WTC11 (cell line): ENCODE results near the gene SREBF1.

Experiments
- CREB1 ChIP-seq: sonication (generic); formaldehyde crosslinking; IDR thresholded peaks from 2 replicates; pipeline ENCODE4 v1.8.0; 2023; ENCODE audit warnings: mild to moderate bottlenecking, missing genetic modification reagents
- E2F5 ChIP-seq: sonication (generic); formaldehyde crosslinking; IDR thresholded peaks from 2 replicates; pipeline ENCODE4 v1.8.1; 2022; ENCODE audit warnings: mild to moderate bottlenecking, moderate library complexity, missing genetic modification reagents
- ELF4 ChIP-seq: sonication (generic); formaldehyde crosslinking; IDR thresholded peaks from 2 replicates; pipeline ENCODE4 v1.8.1; 2022; ENCODE audit warnings: low read depth, mild to moderate bottlenecking, moderate library complexity, missing genetic modification reagents
- GRHL2 ChIP-seq: fragments of 250-450 bp; sonication (Bioruptor Pico); IDR thresholded peaks from 2 replicates; pipeline ENCODE4 v1.8.0; 2022; ENCODE audit warnings: mild to moderate bottlenecking, moderate library complexity; ENCODE audit not compliant: insufficient replicate concordance, severe bottlenecking
- IRF2 ChIP-seq: sonication (generic); formaldehyde crosslinking; IDR thresholded peaks from 2 replicates; pipeline ENCODE4 v1.8.0; 2022; ENCODE audit warnings: low read depth, missing genetic modification reagents, borderline replicate concordance
- RELA ChIP-seq: sonication (generic); formaldehyde crosslinking; IDR thresholded peaks from 2 replicates; pipeline ENCODE4 v1.8.1; 2022; ENCODE audit warnings: missing genetic modification reagents, mild to moderate bottlenecking, borderline replicate concordance
- SMAD3 ChIP-seq: sonication (generic); formaldehyde crosslinking; IDR thresholded peaks from 2 replicates; pipeline ENCODE4 v1.8.0; 2022; ENCODE audit warnings: missing genetic modification reagents, mild to moderate bottlenecking, borderline replicate concordance
- USF2 ChIP-seq: sonication (generic); formaldehyde crosslinking; IDR thresholded peaks from 2 replicates; pipeline ENCODE4 v1.8.1; 2023; ENCODE audit warnings: mild to moderate bottlenecking, missing genetic modification reagents, moderate library complexity
- ZBTB43 ChIP-seq: sonication (generic); formaldehyde crosslinking; IDR thresholded peaks from 2 replicates; pipeline ENCODE4 v1.8.1; 2023; ENCODE audit warnings: mild to moderate bottlenecking, missing genetic modification reagents
- ZNF232 ChIP-seq: sonication (generic); formaldehyde crosslinking; IDR thresholded peaks from 2 replicates; pipeline ENCODE4 v1.8.0; 2022; ENCODE audit warnings: mild to moderate bottlenecking, missing genetic modification reagents
- ZNF263 ChIP-seq: sonication (generic); formaldehyde crosslinking; IDR thresholded peaks from 2 replicates; pipeline ENCODE4 v1.8.1; 2022; ENCODE audit warnings: low read depth, mild to moderate bottlenecking, moderate library complexity, missing genetic modification reagents
- TF ChIP-seq, protein P1 (sequence below): fragments of 250-450 bp; sonication (Bioruptor Pico); IDR thresholded peaks from 2 replicates; pipeline ENCODE4 v2.1.2; 2022; ENCODE audit warnings: mild to moderate bottlenecking, moderate library complexity
- TF ChIP-seq, protein P2 (sequence below): sonication (generic); formaldehyde crosslinking; IDR thresholded peaks from 2 replicates; pipeline ENCODE4 v1.8.1; 2023; ENCODE audit warnings: mild to moderate bottlenecking, moderate library complexity, missing genetic modification reagents
- TF ChIP-seq, protein P3 (sequence below): fragments of 200-600 bp; IDR thresholded peaks from 2 replicates; pipeline ENCODE4 v1.8.0; 2022; ENCODE audit warnings: antibody characterized with exemption

DNA sequence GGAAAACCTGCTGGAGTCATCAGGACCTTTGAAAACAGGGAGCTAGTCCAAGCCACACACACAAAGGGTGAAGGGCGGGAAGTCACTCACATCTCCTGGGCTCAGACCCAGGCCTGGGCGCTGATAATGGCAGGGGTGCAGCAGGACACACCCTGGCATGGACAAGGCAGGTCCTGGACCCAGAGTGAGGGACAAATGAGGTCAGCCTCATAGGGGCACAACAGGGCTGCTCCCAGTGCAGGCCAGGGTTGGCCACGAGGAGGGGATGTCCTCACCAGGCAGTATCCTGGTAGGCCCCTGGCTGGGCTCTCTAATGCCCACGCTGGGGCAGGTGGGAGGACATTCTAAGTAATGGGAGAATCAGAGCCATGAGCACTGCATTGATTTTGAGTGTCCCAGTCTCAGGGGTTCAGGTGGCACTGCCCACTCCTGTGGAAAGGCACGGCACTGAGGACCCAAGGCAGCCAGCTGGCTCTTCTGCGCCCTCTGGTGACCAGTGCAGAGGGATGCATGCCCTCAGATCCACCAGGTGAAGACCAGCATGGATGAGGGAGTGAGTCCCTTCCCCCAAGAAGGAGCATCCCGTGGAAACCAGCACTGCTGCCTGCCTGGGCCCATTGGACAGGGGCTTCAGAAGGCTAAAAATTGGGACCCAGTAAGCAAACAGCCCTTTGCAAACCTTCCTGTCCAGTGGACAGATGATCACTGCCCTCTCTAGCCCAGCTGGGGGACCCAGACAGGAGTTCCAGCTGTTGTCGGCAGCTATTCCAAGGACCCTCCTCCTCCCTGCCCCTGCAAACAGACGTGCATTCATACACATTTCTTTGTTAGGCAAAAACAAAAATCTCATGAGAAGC, 23.4 kb upstream of the SREBF1 start:
- TF ChIP-seq E2F5, result no peak
- TF ChIP-seq, protein P1, sequence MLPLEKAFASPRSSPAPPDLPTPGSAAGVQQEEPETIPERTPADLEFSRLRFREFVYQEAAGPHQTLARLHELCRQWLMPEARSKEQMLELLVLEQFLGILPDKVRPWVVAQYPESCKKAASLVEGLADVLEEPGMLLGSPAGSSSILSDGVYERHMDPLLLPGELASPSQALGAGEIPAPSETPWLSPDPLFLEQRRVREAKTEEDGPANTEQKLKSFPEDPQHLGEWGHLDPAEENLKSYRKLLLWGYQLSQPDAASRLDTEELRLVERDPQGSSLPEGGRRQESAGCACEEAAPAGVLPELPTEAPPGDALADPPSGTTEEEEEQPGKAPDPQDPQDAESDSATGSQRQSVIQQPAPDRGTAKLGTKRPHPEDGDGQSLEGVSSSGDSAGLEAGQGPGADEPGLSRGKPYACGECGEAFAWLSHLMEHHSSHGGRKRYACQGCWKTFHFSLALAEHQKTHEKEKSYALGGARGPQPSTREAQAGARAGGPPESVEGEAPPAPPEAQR (CRISPR knock-in tag), result no peak
- TF ChIP-seq, protein P2, sequence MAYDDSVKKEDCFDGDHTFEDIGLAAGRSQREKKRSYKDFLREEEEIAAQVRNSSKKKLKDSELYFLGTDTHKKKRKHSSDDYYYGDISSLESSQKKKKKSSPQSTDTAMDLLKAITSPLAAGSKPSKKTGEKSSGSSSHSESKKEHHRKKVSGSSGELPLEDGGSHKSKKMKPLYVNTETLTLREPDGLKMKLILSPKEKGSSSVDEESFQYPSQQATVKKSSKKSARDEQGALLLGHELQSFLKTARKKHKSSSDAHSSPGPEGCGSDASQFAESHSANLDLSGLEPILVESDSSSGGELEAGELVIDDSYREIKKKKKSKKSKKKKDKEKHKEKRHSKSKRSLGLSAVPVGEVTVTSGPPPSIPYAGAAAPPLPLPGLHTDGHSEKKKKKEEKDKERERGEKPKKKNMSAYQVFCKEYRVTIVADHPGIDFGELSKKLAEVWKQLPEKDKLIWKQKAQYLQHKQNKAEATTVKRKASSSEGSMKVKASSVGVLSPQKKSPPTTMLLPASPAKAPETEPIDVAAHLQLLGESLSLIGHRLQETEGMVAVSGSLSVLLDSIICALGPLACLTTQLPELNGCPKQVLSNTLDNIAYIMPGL (CRISPR knock-in tag), result peak; percentile 35; the same call in 1 of the 2 replicates
- TF ChIP-seq ELF4 (CRISPR knock-in tag), result no peak
- TF ChIP-seq, protein P3, sequence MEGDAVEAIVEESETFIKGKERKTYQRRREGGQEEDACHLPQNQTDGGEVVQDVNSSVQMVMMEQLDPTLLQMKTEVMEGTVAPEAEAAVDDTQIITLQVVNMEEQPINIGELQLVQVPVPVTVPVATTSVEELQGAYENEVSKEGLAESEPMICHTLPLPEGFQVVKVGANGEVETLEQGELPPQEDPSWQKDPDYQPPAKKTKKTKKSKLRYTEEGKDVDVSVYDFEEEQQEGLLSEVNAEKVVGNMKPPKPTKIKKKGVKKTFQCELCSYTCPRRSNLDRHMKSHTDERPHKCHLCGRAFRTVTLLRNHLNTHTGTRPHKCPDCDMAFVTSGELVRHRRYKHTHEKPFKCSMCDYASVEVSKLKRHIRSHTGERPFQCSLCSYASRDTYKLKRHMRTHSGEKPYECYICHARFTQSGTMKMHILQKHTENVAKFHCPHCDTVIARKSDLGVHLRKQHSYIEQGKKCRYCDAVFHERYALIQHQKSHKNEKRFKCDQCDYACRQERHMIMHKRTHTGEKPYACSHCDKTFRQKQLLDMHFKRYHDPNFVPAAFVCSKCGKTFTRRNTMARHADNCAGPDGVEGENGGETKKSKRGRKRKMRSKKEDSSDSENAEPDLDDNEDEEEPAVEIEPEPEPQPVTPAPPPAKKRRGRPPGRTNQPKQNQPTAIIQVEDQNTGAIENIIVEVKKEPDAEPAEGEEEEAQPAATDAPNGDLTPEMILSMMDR, result peak; percentile 94
- no peak for TF ChIP-seq ZNF232
- no peak for TF ChIP-seq SMAD3 (CRISPR knock-in tag)
- TF ChIP-seq GRHL2 (CRISPR knock-in tag), result no peak
- TF ChIP-seq IRF2 (CRISPR knock-in tag), result no peak
- no peak for TF ChIP-seq USF2 (CRISPR knock-in tag)
- no peak for TF ChIP-seq CREB1
- TF ChIP-seq RELA (CRISPR knock-in tag), result no peak; the same call in 1 of the 2 replicates
- no peak for TF ChIP-seq ZBTB43
- TF ChIP-seq ZNF263 (CRISPR knock-in tag), result no peak
